Testis (tissue), 2 donors: ENCODE data around the gene SYK.

Experiments
- CTCF ChIP-seq, 3 experiments: fragments of 450-650 bp in 2 of 3; fragments of 200-600 bp in 1 of 3; sonication (generic) in 1 of 3; IDR thresholded peaks; one replicate each; pipeline ENCODE4 v1.5.1; 2016 to 2019; ENCODE audit warnings: antibody characterized with exemption in 3 of 3, mild to moderate bottlenecking in 2 of 3, moderate library complexity in 1 of 3
- POLR2A ChIP-seq: fragments of 450-650 bp; IDR thresholded peaks from one replicate; pipeline ENCODE4 v1.6.1; 2017; ENCODE audit warnings: antibody characterized with exemption, mild to moderate bottlenecking, moderate library complexity

GRCh38 chr9:90868555-90868954 is 66.9 kb downstream of the SYK start:
- no peak for TF ChIP-seq CTCF (IDR thresholded peaks at IDR 0.05)
- TF ChIP-seq POLR2A, result no peak
